Measurements from ENCODE around the gene SUMO4. TPM values are rescaled to one million over a fixed set of nuclear protein-coding genes. Genes with fewer than 3 reads are reported as not detected.

Gene SUMO4
- total and polyA plus RNA-seq, 10 of the 15 experiments (the other 5 are each of a cell fraction or from before 2014, with no cell fraction given) = 0.07 to 5.3 (median 1.0) TPM; not detected in 1

DNA sequence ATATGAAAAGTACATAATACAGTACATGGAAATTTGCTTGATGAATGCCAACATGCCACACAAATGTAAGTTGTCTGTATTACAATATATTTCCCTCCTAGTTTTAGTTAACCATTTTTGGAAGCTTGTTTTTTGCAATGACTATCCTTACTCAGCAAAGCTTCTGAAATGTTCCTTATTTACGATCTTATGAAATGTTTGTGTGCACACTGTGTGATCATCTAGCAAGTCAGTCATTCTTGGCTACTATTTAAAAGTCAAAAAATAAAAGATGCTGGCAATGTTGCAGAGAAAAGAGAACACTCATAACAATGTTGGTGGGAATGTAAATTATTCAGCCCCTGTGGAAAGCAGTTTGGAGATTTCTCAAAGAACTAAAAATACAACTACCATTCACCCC lies 33.8 kb downstream of the SUMO4 start (continued):
- TF ChIP-seq, protein P1, sequence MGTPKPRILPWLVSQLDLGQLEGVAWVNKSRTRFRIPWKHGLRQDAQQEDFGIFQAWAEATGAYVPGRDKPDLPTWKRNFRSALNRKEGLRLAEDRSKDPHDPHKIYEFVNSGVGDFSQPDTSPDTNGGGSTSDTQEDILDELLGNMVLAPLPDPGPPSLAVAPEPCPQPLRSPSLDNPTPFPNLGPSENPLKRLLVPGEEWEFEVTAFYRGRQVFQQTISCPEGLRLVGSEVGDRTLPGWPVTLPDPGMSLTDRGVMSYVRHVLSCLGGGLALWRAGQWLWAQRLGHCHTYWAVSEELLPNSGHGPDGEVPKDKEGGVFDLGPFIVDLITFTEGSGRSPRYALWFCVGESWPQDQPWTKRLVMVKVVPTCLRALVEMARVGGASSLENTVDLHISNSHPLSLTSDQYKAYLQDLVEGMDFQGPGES (IDR thresholded peaks at IDR 0.05) = no peak
- TF ChIP-seq NBN (IDR thresholded peaks at IDR 0.05) (no peak), SMAD1 (IDR thresholded peaks at IDR 0.05; ENCODE audit: low read depth, partially characterized antibody) (no peak), EP300 (IDR thresholded peaks at IDR 0.05; ENCODE audit: borderline replicate concordance in 1 of 2, control insufficient read depth in 1 of 2, low read depth in 2 of 2, low read length in 2 of 2) (no peak), HDAC6 (IDR thresholded peaks at IDR 0.05; ENCODE audit: unreplicated experiment) (no peak)
- TF ChIP-seq, protein P2, sequence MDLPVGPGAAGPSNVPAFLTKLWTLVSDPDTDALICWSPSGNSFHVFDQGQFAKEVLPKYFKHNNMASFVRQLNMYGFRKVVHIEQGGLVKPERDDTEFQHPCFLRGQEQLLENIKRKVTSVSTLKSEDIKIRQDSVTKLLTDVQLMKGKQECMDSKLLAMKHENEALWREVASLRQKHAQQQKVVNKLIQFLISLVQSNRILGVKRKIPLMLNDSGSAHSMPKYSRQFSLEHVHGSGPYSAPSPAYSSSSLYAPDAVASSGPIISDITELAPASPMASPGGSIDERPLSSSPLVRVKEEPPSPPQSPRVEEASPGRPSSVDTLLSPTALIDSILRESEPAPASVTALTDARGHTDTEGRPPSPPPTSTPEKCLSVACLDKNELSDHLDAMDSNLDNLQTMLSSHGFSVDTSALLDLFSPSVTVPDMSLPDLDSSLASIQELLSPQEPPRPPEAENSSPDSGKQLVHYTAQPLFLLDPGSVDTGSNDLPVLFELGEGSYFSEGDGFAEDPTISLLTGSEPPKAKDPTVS (IDR thresholded peaks at IDR 0.05; ENCODE audit: low read depth, low read length) = no peak

DNA sequence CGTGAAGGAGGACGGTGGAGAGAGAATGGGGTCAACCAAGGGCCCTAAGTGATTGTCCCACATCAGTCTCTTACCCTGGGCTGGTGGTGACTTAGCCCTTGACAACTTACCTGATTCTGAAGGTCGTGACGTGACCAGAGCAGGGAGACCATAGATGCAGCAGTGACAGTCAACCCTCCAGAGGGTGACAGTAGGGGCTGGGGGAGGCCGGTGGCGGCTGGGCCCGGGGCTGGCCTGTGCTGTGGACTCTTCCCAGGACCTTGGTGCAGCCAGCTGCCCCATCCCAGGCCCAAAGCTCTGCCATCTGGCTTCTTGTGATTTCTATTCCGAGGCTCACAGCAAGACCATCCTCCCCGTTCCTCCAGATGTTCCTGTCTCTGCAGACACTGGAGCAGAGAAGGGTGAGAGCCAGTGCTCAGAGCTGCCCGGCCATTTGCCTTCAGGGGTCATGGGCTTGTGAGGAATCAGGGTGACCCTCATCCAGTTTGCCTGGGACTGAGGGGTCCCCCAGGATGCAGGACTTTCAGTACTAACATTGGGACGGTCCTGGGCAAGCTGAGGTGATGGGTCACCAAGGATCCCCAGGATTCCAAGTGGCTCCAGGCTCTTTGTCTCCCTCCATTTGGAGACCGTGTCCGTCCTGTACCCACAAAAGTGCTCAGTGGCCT lies 36.0 kb downstream of the SUMO4 start:
- Histone ChIP-seq H3K4me3 (no peak overlapping the region), H3K36me3 (ENCODE audit: control insufficient read depth in 2 of 2, insufficient read depth in 2 of 2, low read length in 1 of 2) (no peaks in the 10 kb centered on the region), H3K27me3 (replicated peaks in 1 of 2; ENCODE audit: control insufficient read depth in 2 of 2, insufficient read depth in 2 of 2, low read length in 1 of 2) (no peaks in the 10 kb centered on the region), H3K4me1 (ENCODE audit: control insufficient read depth, insufficient read depth, low read length) (peaks cover 9% of the 10 kb centered on the region), H4K20me1 (ENCODE audit: control insufficient read depth, insufficient read depth) (no peaks in the 10 kb centered on the region), H3K27ac (ENCODE audit: control insufficient read depth, insufficient read depth) (no peak overlapping the region), H3K79me2 (ENCODE audit: control insufficient read depth, insufficient read depth, low read length) (no peaks in the 10 kb centered on the region), H3K9ac (ENCODE audit: control insufficient read depth, insufficient read depth, low read length) (no peak overlapping the region), H3K9me3 (replicated peaks; ENCODE audit: control insufficient read depth, insufficient read depth, low read length) (no peaks in the 10 kb centered on the region; the same call in 2 of the 3 replicates), H3K4me2 (ENCODE audit: control insufficient read depth, insufficient read depth) (no peak overlapping the region), H2AFZ (ENCODE audit: control insufficient read depth, low read depth, low read length) (no peak overlapping the region)
- CTCF ChIA-PET = interaction anchor here (1.1 to 8.0 kb wide), 3 partner anchors 81 to 408 kb away, joined by 7 to 169 read pairs (median 8); no protein-coding TSS in a partner anchor
- TF ChIP-seq, protein P3, sequence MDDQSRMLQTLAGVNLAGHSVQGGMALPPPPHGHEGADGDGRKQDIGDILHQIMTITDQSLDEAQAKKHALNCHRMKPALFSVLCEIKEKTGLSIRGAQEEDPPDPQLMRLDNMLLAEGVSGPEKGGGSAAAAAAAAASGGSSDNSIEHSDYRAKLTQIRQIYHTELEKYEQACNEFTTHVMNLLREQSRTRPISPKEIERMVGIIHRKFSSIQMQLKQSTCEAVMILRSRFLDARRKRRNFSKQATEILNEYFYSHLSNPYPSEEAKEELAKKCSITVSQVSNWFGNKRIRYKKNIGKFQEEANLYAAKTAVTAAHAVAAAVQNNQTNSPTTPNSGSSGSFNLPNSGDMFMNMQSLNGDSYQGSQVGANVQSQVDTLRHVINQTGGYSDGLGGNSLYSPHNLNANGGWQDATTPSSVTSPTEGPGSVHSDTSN (IDR thresholded peaks at IDR 0.05; ENCODE audit: insufficient replicate concordance, low read depth, low read length) = no peak
- no peak for TF ChIP-seq CBX3 (IDR thresholded peaks at IDR 0.05; ENCODE audit: borderline replicate concordance, low read depth)
- no peak for FAIRE-seq
- intact Hi-C loops (cut with micrococcal nuclease; ENCODE audit: unreplicated experiment) = loop anchor here (10.0 kb wide), 1 partner anchor 681 kb away; no protein-coding TSS in a partner anchor
- in situ Hi-C loops (cut with MboI) = loop anchor here (25.0 kb wide), 1 partner anchor 674 kb away; no protein-coding TSS in a partner anchor
- ATAC-seq = no peak
- BruUV-seq (replicated peaks) = no TSS peak
- 77% methylated on average over 13 of the region's 13 CpGs for WGBS (ENCODE audit: insufficient coverage, insufficient replicate concordance, low lambda C conversion rate, missing lambda C conversion rate)
- RAD21 ChIA-PET (ENCODE audit: unreplicated experiment) = interaction anchor here (1.4 kb wide), 1 partner anchor 81 kb away, joined by 5 read pairs; no protein-coding TSS in a partner anchor
- SMC1A ChIA-PET (ENCODE audit: uncharacterized antibody, unreplicated experiment) = interaction anchor here (0.8 to 7.8 kb wide), 2 partner anchors 15 to 80 kb away, joined by 3 to 100 read pairs; no protein-coding TSS in a partner anchor
- no peak for DNase-seq (ENCODE audit: low read depth, low spot score)
- POLR2A ChIA-PET = interaction anchor here (0.5 to 0.6 kb wide), 2 partner anchors 130 to 259 kb away, joined by 3 to 4 read pairs; no protein-coding TSS in a partner anchor
